ENCODE results near the gene RGS7.
"Not testable (repeated sequence)": the region's sequence is repeated elsewhere in the genome, so short reads cannot be mapped to it uniquely, and the experiment has no call there.

Gene RGS7

DNA sequence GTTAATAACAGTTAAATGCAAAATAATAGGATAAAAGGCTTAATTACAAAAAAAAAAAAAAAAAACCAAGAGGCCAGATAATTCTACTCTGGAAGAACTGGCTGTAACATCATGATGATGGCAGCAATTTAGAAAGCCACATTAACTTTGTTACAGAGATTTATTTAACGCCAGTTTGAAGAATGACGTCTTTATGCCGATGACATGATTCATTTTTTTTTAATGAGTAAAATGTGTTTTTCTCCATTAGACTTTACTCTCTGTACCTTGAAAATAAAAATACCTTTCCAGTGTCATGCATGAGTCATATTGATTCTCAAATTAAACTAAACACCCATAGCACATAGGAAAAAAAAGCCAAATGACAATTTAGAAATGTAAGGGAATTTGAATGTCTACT is 226.1 kb downstream of the RGS7 start:
- no peak for DNase-seq

DNA sequence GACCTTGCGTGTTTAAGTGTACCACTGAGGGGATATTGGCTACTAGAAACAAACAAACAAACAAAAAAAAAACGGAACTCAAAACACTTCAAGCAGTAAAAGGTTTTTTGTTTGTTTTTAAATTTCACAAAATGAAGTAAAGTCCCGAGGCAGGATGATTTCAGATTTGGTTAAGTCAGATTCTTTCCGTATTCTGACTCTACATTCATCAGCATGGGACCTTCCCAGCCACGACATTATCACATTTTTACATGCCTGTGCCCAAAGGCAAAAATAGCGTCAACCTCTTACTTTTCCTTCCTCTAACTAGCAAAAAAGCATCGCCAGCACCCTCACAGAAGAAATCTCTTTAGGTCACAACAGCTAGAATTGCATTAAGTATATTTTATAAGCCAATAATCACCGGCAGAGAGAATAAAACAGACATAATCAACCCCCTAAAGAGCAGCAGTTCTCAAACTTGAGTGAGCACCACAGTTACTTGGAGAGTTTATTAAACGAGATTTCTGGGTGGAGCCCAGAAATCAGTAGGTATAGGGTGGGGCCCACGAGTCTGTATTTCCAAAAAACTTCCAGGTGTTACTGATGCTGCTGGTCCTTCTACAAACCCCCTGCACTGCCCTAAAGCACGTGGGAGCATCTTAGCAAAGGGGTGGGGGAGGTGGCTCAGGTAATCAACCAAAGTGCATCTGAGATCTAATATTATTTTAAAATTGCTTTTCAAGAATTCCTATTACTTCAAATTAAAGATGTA is 227.6 kb downstream of the RGS7 start:
- no peak for DNase-seq

DNA sequence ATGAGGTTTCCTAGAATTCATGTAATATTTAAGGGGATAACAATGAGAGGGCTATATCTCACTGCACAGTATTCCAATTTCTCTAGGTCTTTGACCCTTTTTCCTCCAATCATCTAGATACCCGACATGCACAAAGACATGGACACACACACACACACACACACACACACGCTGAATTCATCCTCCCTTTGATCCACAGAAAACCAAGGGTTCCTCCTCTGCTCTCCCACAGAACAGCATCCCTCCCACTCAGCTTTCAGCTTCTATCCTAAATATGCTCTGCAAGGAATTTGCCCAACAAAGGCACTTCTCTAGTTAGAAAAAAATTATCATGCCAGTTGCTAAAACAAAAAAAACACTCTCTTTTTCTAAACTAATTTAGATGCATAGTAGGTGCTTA is 231.7 kb downstream of the RGS7 start:
- DNase-seq, result no peak

DNA sequence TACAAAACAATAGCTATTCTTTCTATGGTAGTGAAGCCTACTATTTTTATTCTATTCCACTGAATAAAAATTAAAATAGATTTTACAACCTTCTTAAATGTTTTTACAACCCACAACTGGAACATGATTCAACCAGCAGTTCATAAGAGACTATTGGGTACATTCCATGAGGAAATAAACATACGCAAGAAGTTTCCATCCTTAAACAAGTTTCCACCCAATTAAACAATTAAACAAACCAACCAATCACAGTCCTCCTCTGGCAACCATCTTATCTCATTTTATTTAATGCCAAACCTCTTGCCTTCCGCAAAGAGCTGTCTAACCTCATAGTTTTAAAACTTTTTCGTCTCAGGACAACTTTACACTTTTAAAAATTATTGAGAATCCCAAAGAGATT is 239.0 kb downstream of the RGS7 start:
- DNase-seq, result no peak

DNA sequence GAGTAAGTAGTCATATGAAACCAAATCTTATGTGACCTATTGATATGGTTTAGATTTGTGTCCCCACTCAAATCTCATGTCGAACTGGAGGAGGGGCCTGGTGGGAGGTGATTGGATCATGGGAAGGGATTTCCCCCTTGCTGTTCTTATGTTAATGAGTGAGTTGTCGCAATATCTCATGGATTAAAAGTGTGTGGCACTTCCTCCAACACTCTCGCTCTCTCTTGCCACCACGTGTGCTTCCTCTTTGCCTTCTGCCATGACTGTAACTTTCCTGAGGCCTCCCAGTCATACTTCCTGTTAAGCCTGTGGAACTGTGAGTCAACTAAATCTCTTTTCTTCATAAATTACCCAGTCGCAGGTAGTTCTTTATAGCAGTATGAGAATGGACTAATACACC is 241.2 kb downstream of the RGS7 start:
- no peak for DNase-seq

DNA sequence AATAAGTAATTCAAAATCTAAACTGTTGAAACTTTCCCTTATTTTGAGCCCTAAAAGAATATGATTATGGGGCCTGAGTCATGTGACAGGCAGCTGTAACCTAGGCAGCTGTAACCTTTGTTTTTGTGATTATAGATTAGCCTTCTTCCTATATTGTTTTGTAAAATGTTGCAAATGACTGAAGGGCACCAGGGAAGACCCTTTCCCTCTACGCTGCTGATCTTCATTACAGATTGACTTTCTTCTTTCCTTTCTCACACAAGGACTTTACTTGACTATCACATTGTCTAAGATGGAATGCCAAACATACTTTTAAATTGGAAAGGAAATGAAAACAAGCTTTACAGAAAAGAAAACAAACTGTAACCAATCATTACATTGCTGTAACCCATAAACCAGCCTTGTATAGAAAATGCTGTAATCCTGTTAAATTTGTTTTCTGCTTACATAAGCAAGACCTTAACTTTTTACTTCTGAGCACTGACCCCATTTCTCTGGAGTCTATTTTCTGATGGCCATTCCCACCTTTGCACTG is 242.2 kb downstream of the RGS7 start:
- no peak for DNase-seq

DNA sequence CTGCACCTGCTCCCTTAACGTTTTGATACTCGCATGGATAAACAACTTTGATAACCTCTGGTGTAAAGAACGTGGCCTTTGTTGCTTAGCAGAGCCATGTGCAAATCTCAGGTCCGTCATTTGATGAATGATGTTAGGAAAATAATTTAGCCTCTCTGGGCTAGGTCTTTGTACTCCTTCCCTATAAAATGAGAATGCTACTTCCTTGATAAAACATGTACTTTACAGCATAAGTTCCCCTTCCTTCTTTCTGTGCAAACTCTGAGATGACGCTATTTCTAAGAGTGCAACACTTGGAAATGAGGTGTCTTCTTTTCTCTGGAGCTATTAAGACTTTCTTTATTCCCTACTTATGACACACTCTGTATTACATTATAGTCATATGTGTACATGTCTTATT is 243.4 kb downstream of the RGS7 start:
- no peak for DNase-seq

DNA sequence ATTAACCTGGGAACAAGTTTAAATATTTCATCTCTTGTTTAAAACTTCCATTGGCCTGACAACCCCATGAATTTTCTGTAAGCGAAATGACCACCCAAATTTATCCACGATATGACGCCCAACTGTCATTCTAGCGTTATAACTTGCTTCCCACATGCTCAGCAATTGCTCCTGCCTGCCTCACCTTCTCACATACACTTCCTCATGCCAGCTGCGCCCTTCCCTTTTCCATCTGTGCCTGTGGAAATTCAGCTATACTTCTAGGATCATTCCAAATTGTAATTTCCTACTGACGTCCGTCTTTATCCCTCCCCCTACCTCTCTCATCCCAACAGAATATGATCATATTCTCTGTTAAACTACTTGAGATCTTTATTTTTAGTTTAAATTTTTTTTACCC is 248.0 kb downstream of the RGS7 start:
- DNase-seq, result no peak

DNA sequence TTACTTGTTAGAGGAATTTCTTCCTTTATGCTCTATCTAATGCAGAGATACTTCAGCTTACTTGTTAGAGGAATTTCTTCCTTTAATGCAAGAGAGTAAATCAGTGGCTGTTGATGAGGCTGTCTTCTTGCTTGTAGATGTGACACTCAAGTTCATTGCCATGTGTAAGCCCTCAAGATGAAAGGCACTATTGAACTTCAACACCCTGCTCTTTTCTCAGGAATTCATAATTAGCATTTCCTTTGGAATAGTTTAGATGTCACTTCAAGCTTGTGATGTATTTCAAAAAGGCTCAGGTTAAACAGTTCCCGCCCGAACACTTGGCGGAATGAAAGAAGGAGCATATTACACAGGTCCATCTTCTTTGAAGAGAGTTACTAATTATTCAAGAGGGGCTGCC is 251.9 kb downstream of the RGS7 start:
- DNase-seq, result no peak

DNA sequence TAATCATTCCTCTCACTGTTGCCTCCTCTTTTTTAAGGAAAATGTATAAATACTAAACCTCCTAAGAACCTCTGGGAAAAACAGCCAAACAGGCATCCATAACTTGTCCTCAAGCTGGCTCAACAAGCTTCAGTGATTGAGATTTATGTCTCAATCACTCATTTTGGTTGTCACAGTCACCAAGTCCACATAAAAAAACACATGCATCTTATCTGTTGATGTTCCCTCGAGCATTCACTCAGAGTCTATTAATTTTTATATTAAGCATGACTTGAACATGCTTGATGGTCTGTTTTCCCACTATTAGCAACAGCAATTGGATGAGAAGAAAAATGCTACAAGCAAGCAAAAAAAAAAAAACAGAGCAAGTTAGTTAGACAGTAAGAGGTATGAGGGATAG is 254.3 kb downstream of the RGS7 start:
- DNase-seq, result no peak

DNA sequence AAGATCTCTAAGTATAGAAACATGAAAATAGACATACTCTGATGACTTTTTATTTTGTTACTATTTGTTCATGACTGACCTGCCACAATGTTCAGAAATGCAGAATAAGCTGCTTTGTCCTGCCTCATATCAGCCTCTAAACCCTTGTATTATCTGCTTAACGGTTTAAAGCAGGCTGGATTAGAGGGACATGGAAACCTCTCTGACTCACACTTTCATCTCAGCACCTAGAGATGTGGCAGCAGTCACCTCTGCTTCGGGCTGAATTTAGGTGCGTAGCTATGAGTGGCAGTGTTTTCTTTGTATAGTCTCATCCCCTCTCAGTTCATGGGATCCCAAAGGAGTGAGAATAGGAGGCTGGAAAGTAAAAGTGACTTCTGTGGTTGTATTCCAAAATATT is 255.4 kb downstream of the RGS7 start:
- no peak for DNase-seq

DNA sequence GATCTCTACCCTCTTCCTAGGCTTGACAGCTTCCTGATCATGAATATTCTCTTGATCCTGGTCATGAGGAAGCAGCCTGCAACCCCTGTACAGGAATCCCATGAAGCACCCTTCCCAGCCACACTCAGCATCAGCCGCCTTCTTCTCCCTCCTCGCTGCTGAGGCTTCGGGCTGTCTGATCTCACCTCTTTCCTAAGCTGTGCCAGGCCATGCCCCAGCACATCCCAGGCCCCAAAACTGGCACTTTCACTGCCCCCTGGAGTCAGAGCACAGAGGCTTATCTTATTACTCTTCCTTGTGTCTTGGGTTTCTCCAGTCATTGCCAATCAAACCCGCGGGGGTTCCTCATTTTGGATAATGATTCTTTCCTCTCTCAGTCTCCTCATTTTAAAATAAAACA is 259.5 kb downstream of the RGS7 start:
- no peak for DNase-seq

DNA sequence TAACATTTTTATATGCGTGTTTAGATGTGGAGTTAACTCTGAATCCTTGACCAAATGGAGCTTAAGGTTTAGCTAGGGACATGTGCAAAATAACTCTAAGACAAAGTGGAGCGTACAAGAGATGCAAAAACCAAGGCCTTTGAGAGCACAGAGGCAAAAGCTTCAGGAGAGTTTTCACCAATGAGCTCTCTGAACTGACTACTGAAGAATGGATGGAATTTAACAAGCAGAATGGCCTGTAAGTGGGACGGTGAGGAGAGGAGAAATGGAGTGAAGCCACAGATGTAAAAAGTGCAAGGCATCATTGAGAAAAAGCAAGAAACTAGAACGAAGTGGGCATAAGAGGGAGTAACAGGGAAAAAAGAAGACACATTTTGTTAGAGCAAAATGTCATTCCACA is 260.0 kb downstream of the RGS7 start:
- no peak for DNase-seq

DNA sequence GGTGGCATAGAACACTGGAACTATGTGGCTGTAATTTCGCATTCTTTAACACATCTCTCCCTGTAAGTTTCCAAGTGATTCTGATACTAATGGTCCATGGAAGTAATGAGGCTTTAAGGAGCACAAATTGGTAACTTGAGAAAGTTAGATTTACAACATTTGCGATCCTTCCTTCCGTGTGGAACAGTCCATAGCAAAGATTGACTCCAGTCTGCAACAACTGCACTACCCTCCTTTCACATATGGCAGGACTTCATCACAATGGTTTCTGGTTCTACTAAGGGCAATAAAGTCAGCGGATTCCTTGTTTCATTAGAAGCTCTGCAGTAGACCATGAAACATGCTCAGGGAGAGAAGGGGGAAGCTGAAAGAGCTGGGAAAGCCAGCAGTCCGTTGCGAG is 261.2 kb downstream of the RGS7 start:
- no peak for DNase-seq

DNA sequence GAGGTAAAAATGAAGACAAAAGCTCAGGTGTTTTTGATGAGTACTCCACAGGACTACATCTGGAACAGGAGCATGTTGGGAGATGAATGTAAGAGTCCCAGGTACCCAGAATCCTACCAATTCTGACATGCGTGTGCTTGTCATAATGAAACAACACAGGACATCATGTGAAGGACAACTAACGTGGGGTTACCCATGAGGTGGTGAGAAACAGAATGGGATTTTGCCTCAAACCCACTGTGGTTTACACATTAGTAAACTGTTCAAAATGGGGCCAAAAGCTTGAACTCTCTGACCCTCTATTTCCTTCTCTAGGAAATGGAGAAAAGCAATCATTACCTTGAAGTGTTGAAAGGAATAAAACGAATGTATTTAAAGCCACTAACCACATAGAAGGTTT is 266.2 kb downstream of the RGS7 start:
- DNase-seq, result no peak

DNA sequence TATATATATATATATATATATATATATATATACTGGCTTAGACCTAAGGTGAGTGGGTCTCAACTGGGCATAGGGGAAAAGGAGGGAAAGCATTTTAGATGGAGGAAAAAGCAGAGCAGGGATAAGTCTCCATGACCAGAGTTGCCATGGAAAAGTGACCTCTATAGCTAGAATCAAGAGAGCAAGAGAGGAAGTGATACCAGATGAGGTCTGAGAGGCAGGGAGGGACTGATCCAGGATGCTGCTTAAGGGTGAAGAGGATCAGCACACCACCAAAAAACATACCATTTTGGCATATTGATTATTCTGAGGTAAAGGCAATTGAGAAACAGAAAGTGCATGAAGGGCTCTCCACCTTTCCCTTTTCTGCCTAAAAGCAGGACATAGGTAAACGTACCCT is 267.9 kb downstream of the RGS7 start:
- not testable (repeated sequence) for DNase-seq

DNA sequence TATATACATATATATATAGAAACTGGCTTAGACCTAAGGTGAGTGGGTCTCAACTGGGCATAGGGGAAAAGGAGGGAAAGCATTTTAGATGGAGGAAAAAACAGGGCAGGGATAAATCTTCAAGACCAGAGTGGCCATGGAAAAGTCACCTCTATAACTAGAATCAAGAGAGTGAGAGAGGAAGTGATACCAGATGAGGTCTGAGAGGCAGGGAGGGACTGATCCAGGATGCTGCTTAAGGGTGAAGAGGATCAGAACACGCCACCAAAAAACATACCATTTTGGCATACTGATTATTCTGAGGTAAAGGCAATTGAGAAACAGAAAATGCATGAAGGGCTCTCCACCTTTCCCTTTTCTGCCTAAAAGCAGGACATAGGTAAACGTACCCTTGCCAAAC is 268.9 kb downstream of the RGS7 start:
- not testable (repeated sequence) for DNase-seq

DNA sequence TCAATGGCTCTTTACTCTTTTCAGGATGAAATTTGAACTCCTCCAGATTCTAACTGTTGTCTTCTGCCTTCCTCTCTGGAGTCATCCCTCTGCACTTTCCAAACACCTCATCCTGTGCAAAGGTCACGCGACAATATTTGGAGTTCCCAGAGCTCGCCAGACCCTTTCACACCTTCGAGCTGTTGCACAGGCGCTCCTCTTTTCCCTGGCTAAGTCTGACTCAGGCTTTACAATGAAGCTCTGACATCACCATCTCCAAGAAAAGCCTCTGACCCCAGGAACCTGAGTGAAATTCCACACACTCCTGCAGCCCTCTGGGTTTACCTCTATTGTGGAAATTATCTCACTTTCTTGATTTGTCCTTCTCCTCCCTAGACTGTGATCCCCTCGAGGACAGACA is 270.3 kb downstream of the RGS7 start:
- DNase-seq, result no peak

DNA sequence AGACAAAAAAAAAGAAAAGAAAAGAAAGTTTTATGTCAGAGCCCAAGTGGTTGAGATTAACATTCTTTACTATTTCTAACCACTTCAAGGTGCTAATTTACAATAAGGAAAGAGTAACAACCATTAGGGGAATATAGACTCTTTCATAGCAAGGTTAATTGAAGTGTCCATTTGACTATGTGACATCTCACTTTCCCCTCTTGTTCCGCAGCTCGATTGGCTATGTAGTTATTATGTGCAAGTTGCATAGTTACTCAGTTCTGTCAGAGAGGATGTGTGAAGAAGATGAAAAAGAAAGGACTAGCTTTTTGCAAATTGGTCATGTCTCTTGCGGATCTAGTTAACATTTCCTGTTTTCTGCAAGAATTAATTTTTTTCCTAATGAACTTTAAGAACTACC is 273.7 kb downstream of the RGS7 start:
- DNase-seq, result no peak

DNA sequence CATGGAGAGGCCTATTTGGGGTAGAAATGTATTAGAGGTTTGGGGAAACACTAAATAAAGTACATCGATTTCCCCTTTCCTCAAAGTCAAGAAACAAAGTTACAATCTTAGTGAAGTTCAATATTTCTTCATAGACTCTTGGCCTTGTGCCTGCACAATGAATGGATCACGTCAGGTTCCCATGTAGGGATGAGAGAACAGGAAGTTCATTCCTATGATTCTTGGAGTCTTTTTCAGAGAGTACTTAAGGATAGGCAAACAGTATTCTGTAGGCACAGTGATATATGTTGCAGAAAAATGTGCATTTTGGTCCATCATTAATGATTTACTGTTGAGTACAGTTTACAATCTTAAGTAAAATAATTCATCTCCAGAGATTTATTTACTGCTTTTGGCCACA is 275.5 kb downstream of the RGS7 start:
- DNase-seq, result no peak

DNA sequence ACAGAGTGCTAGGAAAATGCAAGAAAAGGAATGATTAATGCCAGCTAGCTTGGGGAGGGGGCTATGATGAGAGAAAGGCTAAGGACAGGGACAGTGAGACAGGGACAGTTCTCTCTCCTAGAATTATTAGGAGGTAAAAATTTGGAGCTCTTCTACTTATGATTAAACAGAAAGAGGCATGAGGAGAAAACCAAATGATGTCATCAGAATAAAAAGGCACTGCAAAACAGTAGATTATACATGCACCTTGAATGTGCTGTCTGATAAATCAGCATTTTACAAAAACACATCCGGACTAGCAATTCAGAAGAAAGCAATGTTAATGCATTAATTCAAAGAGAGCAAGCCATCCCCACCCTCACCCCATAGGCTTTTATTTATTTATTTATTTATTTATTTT is 277.5 kb downstream of the RGS7 start:
- no peak for DNase-seq

DNA sequence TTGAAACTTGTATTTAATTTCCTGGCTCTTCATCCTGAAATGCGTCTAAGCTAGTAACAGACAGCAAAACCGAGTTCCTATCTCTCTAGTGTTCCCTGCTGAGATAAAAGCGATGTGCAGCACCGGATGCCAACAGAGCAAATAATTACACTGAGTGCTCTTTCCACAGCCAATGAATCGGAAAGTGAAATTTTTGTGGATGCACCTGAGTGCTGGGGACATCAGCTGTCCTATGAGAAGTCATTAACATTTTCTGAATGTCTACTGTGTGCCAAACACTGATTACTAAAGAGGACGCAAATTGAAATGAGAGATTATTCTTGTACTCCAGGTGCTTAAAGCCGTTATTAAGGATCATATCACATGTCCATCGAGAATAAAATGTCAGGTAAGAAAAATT is 278.0 kb downstream of the RGS7 start:
- DNase-seq, result no peak

DNA sequence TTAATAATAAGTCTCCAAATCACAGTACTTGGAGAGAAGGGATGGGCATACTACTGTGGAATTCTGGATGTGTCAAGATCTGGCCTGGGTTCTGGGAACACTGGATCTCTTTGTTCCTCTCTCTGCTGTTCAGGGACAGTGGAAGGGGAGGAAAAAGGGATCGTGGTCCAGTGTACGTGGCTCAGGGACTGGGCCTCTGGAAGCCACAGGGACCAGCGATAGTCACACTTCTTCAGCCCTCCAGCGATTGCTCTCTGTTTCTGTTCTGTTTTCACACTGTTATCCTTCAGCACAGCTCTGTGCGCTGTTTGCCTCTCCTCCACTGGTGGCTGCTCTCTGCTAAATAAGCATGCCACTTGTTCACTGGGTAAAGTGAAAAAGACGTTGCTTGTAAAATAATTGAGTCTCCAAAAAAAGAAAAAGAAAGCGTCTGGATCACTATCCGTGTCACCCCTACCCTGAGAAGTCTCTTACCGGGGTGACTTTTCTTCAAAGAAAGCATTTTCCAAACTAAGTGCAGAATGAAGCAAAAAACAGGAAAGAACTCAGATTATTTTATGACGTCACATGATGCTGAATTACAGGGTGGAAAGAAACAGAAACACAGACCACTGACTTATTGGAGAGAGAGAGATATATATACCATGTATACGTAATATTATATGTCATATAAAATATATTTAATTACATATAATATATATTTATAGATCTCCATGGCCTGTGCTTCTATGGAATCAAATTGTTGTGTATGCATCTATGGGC is 279.4 kb downstream of the RGS7 start:
- no peak for DNase-seq

DNA sequence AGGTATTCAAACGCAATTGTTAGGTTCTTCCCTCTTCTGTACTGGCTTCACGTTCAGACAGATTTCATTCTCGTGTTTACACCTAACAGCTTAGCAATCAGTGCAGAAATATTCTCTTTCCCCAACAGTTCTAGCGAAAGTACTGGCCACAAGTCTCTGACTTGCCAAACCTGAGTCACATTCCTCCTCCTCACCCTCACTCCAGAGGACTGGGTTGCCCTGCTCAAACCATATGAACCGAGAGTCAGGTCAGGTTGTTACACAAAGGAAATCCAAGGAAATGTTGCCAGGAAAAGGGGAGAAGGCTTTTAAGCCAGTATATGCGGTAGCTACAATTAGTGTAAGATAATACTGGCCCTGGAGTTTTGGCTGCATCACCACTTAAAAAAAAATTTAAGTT is 282.5 kb downstream of the RGS7 start:
- no peak for DNase-seq

DNA sequence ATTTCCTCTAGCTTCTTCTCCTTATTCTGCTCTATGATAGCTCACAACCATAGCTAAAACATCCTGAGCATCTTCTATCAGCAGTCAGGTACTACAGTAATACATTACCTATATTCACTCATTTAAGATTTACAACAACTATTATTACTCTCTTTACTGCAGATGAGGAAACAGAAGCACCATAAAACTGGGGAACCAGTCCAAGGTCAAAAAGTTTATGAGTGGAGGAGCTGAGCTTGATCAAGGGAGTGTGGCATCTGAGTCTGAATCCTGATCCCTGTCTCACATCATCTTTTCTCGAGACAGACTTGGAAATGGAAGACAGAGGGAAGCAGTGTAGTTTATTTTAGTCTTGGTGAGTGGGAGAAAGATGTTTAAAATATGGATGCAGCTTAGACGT is 288.6 kb downstream of the RGS7 start:
- DNase-seq, result no peak
